Naive thymus-derived CD8-positive, alpha-beta T cell (primary cell): ENCODE data around the gene CD6. TPM values are rescaled to one million over a fixed set of nuclear protein-coding genes. Genes with fewer than 3 reads are reported as not detected.

Experiments used
- ATAC-seq, 2 donors: fragments of 150-1000 bp; cut with Tn5 transposase in 1 of 2; sonication (Bioruptor Pico), chemical (Tn5 transposase) in 1 of 2; 1 replicate in 1 of 2; 2 replicates in 1 of 2; pipeline ENCODE4 v1.10.0; 2021; ENCODE audit warnings: mild to moderate bottlenecking in 2 of 2, moderate library complexity in 2 of 2
- POLR2A ChIA-PET: fragments of 350-600 bp; sonication (Branson Sonifier 250); formaldehyde crosslinking; loops from one replicate; lab custom pipeline; 2021; ENCODE audit warnings: antibody characterized with exemption; lab: Charles Lee
- DNase-seq, 10 donors: peaks; one replicate each; pipeline versions ENCODE4 v3.0.0 to v3.0.0-alpha.2; 2020 to 2022
- H3K27ac Mint-ChIP-seq, 10 donors: one replicate each; pipeline ENCODE4 v1.8.0; 2020 to 2022; ENCODE audit warnings: mild to moderate bottlenecking in 10 of 10, mixed read lengths in 10 of 10, moderate library complexity in 4 of 10, inconsistent platforms in 1 of 10
- H3K27me3 Mint-ChIP-seq, 5 donors: one replicate each; pipeline ENCODE4 v1.8.0; 2021 to 2022; ENCODE audit warnings: mixed read lengths in 5 of 5
- H3K36me3 Mint-ChIP-seq, 3 donors: one replicate each; pipeline ENCODE4 v1.8.0; 2020 to 2022; ENCODE audit warnings: mixed read lengths in 3 of 3, mild to moderate bottlenecking in 2 of 3, inconsistent platforms in 1 of 3
- H3K4me1 Mint-ChIP-seq, 4 donors: one replicate each; pipeline ENCODE4 v1.8.0; 2021 to 2022; ENCODE audit warnings: mixed read lengths in 4 of 4
- H3K4me3 Mint-ChIP-seq, 10 donors: one replicate each; pipeline ENCODE4 v1.8.0; 2020 to 2022; ENCODE audit warnings: mild to moderate bottlenecking in 10 of 10, mixed read lengths in 10 of 10, moderate library complexity in 6 of 10, inconsistent platforms in 1 of 10
- H3K9me3 Mint-ChIP-seq, 9 donors: one replicate each; pipeline ENCODE4 v1.8.0; 2020 to 2022; ENCODE audit warnings: mixed read lengths in 9 of 9, mild to moderate bottlenecking in 3 of 9, inconsistent platforms in 1 of 9, moderate library complexity in 1 of 9
- polyA plus RNA-seq, 3 donors: library from polyadenylated mRNA; unstranded; fragments of 300-500 nt; fragmentation: Illumina TruSeq; gene quantifications; one replicate each; pipeline ENCODE4 v1.2.3, GENCODE V29; 2021
- total RNA-seq, 8 experiments: library from RNA in 2 of 8; stranded (reverse) in 2 of 8; gene quantifications; one replicate each; pipeline ENCODE4 v1.2.3 and lab custom pipeline; 2021 to 2026

The CD6 gene
- total and polyA plus RNA-seq, 5 experiments from 2014 or later: 150 to 405 (median 199) TPM

DNA sequence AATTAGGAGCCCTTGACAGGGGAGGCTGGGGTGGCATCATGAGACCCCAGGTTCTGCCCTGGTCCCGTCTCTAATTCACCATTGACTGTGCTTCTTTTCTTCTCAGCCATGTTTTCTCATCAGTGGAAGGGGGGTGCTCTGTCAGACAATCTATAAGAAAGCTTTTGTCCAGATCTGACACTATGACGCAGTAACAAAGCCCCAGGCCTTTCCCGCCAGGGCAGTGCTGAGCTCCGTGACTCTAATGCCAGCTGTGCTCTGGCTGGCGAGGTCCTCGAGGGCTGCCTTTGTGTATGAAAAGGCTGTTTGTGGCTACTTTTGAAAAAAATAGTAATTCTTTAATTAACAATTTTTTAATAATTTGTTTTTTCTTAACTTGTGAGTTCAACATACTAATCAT is 3.2 kb downstream of the CD6 start:
- Mint-ChIP-seq H3K4me1 (peaks cover 38 to 80% (median 73%) of the 10 kb centered on the region in 4 donors), H3K27ac (peak overlapping the region; percentile 94 to 99 (median 97)), H3K9me3 (no peaks in the 10 kb centered on the region), H3K4me3 (peak overlapping the region; percentile 91 to 100 (median 95)), H3K36me3 (peaks cover 4 to 42% (median 21%) of the 10 kb centered on the region in 3 donors), H3K27me3 (no peaks in the 10 kb centered on the region)
- ATAC-seq (no peak), DNase-seq (no peak)
- POLR2A ChIA-PET: interaction anchor here (1.0 to 2.0 kb wide), 5 partner anchors 59 to 146 kb away, joined by 3 to 6 read pairs (median 4); partner anchors contain the start of gene CD5

DNA sequence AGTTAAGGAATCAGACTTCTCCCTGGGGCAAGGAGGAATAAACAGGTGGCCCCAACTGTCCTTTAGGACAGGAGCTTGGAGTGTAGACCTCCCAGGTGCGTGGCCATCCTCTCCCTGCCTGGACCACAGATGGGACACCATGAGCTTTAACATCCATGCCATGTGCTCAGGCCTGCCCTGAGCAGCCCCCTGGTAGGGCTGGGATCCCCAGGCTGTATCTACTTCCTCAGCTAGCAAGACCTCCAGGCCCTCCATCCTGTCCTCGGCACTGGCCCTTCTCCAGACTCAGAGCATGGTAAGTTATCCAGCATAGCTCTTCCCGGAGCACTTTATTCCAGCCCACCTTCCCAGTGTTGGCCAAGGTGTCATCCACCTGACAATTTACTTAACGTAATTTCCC is 5.7 kb downstream of the CD6 start:
- peak overlapping the region; percentile 74 to 99 (median 94) for H3K27ac Mint-ChIP-seq
- peak overlapping the region; percentile 43 to 95 (median 80) for H3K4me3 Mint-ChIP-seq
- H3K27me3 Mint-ChIP-seq: no peaks in the 10 kb centered on the region
- ATAC-seq (no peak), DNase-seq (no peak)
- peaks cover 4 to 58% (median 27%) of the 10 kb centered on the region in 3 donors for H3K36me3 Mint-ChIP-seq
- H3K9me3 Mint-ChIP-seq: no peaks in the 10 kb centered on the region
- H3K4me1 Mint-ChIP-seq: peaks cover 30 to 84% (median 78%) of the 10 kb centered on the region in 4 donors
- POLR2A ChIA-PET: interaction anchor here (0.7 to 4.6 kb wide), 10 partner anchors 9 to 125 kb away, joined by 3 to 22 read pairs (median 3); partner anchors contain the start of gene CD5

DNA sequence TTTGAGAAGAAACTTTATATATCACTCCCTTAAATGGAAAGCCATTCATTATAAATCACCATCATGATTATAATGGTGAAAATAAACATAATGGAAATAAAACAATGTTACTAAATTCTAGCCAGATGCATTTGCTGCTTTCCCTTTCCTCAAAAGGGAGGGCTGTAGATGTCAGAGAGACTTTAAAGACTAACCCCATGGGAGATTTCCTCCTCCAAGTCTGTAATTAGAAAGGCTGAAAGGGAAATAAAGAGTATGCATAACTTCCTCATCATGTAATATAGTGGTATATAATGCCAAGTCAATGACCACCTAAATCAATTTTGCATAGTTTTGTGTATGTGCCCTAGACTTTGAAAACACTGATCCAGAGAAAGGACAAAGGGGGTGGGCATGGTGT is 6.4 kb downstream of the CD6 start:
- no peaks in the 10 kb centered on the region for H3K9me3 Mint-ChIP-seq
- ATAC-seq: no peak
- peaks cover 33 to 90% (median 82%) of the 10 kb centered on the region in 4 donors for H3K4me1 Mint-ChIP-seq
- no peaks in the 10 kb centered on the region for H3K27me3 Mint-ChIP-seq
- no peak for DNase-seq
- H3K36me3 Mint-ChIP-seq: peaks cover 4 to 62% (median 27%) of the 10 kb centered on the region in 3 donors
- peak overlapping the region; percentile 81 to 99 (median 94) for H3K27ac Mint-ChIP-seq
- POLR2A ChIA-PET: interaction anchor here (0.7 to 4.6 kb wide), 8 partner anchors 9 to 124 kb away, joined by 3 to 22 read pairs (median 4); partner anchors contain the start of gene CD5
- peak overlapping the region; percentile 43 to 95 (median 80) for H3K4me3 Mint-ChIP-seq

DNA sequence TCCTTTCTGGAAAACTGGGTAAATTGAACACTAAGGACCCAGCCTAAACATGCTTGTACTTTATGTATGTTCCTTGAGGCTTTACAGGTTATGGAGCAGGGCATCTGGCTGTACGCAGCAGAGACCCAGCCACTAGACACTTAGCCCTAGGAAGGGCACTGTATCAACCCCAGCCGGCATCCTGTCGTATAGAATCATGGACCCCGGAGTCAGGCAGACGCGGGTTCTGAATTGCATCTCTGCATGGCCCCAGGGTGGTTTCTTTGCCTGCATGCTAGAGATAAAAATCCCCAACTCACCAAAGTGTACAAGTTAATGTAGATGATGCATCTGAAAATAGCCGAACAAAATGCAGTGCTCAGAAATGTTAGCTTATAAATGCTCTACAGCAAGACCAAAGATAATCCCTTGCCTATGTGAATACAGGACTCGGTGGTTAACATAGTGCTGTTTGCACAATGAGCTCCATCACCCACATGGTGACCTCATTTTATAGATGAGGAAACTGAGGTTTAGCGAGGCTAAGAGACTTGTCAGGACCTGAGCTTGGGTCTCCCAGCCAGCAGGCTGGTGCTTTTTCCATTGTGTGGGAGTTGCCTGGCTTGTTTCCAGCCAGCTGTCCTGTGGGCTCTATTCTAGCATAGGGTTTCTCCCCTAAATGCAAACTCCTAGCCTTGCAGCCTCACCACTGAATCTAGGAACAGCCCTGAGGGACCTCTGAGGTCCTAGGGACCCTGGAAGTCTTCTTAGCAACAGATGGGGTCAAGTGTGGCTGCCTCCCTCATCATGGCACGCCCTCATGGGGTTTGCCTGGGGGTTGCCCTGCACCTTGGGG is 7.3 kb downstream of the CD6 start:
- POLR2A ChIA-PET: interaction anchor here (0.5 to 4.6 kb wide), 13 partner anchors 8 to 124 kb away, joined by 3 to 22 read pairs (median 4); partner anchors contain the start of gene CD5
- peak overlapping the region; percentile 57 to 95 (median 81) for H3K4me3 Mint-ChIP-seq

DNA sequence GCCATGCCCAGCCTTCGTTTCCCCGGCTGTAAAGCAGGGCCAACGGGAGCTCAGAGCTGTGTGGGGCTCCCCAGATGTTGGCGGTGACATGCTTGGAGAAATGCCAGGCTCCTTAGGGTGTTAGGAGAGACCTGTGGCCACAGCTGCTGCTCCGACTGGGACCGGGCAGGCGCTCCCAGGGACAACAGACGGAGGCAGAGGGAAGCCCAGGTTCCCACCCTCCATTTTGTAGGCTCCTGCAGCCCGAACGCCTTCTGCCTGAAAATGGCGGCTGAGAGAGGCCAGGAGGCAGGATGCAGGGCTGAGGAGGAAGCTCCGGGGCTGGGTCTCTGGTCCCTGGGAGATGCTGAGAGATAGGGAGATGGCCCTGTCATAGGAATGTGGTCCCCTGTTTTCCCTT is 10.0 kb downstream of the CD6 start:
- POLR2A ChIA-PET: interaction anchor here (0.6 to 2.8 kb wide), 11 partner anchors 25 to 143 kb away, joined by 3 to 18 read pairs (median 7); partner anchors contain the start of genes CD5 and TMEM109
- Mint-ChIP-seq H3K4me3 (peak overlapping the region; percentile 15 to 95 (median 70)), H3K4me1 (peaks cover 35 to 95% (median 94%) of the 10 kb centered on the region in 4 donors), H3K9me3 (no peaks in the 10 kb centered on the region), H3K36me3 (peaks cover 9 to 71% (median 20%) of the 10 kb centered on the region in 3 donors), H3K27me3 (no peaks in the 10 kb centered on the region), H3K27ac (peak overlapping the region; percentile 86 to 100 (median 98))
- ATAC-seq (no peak), DNase-seq (no peak)

More for the DNA sequence above, 7.3 kb downstream of the CD6 start:
- peak; percentile 39 to 45 for ATAC-seq
- no peaks in the 10 kb centered on the region for H3K27me3 Mint-ChIP-seq
- H3K9me3 Mint-ChIP-seq: no peaks in the 10 kb centered on the region
- H3K4me1 Mint-ChIP-seq: peaks cover 36 to 93% (median 89%) of the 10 kb centered on the region in 4 donors
- H3K36me3 Mint-ChIP-seq: peaks cover 8 to 70% (median 27%) of the 10 kb centered on the region in 3 donors
- H3K27ac Mint-ChIP-seq: peak overlapping the region; percentile 81 to 99 (median 94)
- peak in 1 of 10 donors; percentile 40 for DNase-seq

DNA sequence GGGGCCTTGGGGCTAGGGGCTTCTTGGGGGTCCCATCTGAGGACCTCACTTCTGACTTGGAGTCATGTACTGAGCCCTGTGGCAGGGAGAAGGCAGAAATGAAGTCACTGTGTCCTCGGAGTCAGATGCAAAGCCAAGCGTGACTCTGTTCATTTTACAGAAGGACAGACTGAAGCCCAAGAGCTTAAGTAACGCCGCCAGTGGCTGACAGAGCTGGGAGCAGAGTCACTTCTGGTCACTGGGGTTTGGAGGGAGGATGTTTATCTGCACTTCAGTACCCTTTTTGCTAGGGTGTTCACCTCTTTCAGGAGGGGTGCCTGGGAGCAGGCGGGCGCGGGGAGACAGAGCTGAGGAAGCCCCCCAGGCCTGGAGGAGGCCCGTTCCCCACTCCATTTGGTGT is 10.7 kb downstream of the CD6 start:
- POLR2A ChIA-PET: interaction anchor here (0.6 to 2.6 kb wide), 19 partner anchors 22 to 156 kb away, joined by 3 to 18 read pairs (median 4); partner anchors contain the start of genes CD5 and TMEM109
- H3K4me1 Mint-ChIP-seq: peaks cover 33 to 95% (median 94%) of the 10 kb centered on the region in 4 donors
- H3K36me3 Mint-ChIP-seq: peaks cover 6 to 73% (median 17%) of the 10 kb centered on the region in 3 donors
- no peaks in the 10 kb centered on the region for H3K27me3 Mint-ChIP-seq
- H3K27ac Mint-ChIP-seq: peak overlapping the region; percentile 93 to 100 (median 99)
- H3K9me3 Mint-ChIP-seq: no peaks in the 10 kb centered on the region
- peak overlapping the region; percentile 60 to 95 (median 82) for H3K4me3 Mint-ChIP-seq
- ATAC-seq (no peak), DNase-seq (peak in 3 of 10 donors; percentile 33 to 59 (median 50))

DNA sequence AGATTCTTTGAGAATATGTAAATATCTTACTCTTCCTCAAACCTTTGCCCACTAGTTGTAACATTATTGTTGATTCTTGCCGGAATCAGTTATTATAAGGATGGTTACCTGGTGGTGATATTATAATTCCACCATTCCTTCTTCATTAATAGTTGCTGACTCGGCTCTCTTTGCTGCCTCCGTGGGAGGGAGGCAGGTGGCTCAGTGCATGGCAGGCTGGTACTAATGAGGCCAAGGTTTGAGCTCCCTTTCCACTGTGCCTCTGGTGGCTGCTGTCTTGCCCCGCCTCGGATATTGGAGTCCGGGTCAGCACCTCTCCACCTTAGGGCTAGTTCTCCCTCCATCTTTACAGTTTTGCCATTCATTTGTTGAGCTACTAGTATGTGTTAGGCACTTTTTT is 12.7 kb downstream of the CD6 start:
- Mint-ChIP-seq H3K27me3 (no peaks in the 10 kb centered on the region), H3K27ac (peak overlapping the region; percentile 93 to 100 (median 99)), H3K9me3 (no peaks in the 10 kb centered on the region), H3K4me1 (peaks cover 38 to 95% (median 92%) of the 10 kb centered on the region in 4 donors), H3K36me3 (peaks cover 6 to 76% (median 15%) of the 10 kb centered on the region in 3 donors), H3K4me3 (peak overlapping the region; percentile 60 to 95 (median 82))
- POLR2A ChIA-PET: interaction anchor here (0.7 to 6.2 kb wide), 7 partner anchors 22 to 126 kb away, joined by 3 to 52 read pairs (median 15); no protein-coding TSS in a partner anchor
- ATAC-seq (no peak), DNase-seq (no peak)

DNA sequence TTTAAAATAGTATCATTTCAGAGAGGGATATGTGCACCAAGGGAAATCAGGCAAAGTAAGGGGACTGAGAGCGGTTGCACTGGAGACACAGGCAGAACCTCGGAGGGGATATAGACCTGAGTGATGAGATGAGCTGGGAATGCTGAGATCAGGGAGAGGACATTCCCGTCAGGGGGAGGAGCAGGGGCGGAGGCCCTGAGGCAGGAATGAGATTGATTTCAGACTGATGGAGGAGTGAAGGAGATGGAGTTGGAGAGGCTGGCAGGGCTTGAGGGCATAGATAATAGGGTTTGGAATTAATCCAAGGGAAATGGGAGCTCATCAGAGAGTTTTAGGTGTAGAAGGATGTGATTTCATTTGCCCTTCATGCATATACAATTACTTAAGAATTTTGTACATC is 13.2 kb downstream of the CD6 start:
- H3K36me3 Mint-ChIP-seq: peaks cover 6 to 76% (median 15%) of the 10 kb centered on the region in 3 donors
- DNase-seq (no peak), ATAC-seq (no peak)
- peaks cover 40 to 96% (median 93%) of the 10 kb centered on the region in 4 donors for H3K4me1 Mint-ChIP-seq
- H3K27ac Mint-ChIP-seq: peak overlapping the region; percentile 93 to 100 (median 99)
- H3K9me3 Mint-ChIP-seq: no peaks in the 10 kb centered on the region
- H3K4me3 Mint-ChIP-seq: peak overlapping the region; percentile 60 to 95 (median 82)
- no peaks in the 10 kb centered on the region for H3K27me3 Mint-ChIP-seq
- POLR2A ChIA-PET: interaction anchor here (0.7 to 6.2 kb wide), 10 partner anchors 21 to 1896 kb away, joined by 3 to 52 read pairs (median 10); no protein-coding TSS in a partner anchor

DNA sequence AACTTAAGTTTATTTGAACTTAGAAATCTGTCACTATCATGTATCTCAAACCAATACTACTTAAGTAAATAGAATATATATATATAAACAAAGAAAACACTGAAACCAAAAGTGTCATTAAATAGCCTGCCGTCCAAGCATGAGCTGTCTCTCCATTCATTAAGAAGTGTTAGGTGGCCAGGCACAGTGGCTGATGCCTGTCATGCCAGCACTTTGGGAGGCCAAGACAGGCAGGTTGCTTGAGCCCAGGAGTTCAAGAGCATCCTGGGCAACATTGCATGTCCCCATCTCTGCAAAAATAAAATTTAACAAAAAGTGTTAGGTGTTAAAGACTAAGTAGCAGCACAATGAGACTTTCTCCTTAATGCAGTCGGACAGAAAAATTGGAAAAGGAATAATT is 14.0 kb downstream of the CD6 start:
- H3K27ac Mint-ChIP-seq: peak overlapping the region; percentile 93 to 100 (median 99)
- H3K27me3 Mint-ChIP-seq: no peaks in the 10 kb centered on the region
- DNase-seq (no peak), ATAC-seq (no peak)
- peaks cover 6 to 74% (median 13%) of the 10 kb centered on the region in 3 donors for H3K36me3 Mint-ChIP-seq
- peaks cover 43 to 94% (median 90%) of the 10 kb centered on the region in 4 donors for H3K4me1 Mint-ChIP-seq
- POLR2A ChIA-PET: interaction anchor here (0.7 to 6.2 kb wide), 17 partner anchors 7 to 1856 kb away, joined by 3 to 52 read pairs (median 4); no protein-coding TSS in a partner anchor
- H3K4me3 Mint-ChIP-seq: peak overlapping the region; percentile 54 to 85 (median 76)
- H3K9me3 Mint-ChIP-seq: no peaks in the 10 kb centered on the region

DNA sequence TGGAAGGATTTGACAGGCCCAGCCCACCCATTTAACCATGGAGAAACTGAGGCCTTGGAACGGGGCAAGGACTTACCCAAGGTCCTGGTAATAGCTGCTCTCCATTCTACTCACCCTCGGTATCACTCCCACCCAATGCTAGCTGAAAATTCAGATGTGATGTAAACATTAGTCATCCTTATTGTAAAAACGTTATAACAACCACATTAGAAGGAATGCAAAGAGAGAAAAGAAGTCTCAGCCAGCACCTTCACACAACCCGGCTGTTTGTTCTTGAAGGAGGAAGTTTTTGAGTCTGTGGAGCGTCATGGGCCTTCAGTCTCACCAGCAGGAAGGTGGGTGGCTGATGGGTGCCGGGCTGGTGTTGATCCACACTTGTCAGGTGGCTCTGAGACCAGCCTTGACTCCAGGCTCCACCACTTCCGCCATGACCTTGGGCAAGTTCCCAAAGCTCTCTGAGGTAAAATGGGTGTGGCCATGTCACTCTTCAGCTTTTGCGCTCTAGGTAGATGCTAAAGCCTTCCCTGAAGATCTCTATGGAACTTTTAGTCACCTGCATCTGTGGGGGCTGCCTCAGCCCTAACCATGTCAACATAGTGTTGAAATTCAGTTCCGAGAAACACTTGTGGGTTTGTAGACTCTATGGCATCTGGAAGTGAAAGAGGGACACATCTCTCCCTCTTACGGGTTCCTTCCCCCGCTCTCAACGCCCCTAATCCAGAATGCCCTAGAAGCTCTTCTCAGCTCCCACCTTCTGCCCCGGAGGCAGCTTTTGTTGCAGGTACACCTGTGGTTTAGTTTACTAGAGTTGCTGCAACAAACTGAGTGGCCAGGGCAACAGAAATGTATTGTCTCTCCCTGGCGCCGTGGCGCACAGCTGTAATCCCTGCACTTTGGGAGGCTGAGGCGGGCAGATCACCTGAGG is 14.8 kb downstream of the CD6 start:
- Mint-ChIP-seq H3K4me3 (peak overlapping the region; percentile 54 to 85 (median 76)), H3K4me1 (peaks cover 44 to 93% (median 90%) of the 10 kb centered on the region in 4 donors), H3K27ac (peak overlapping the region; percentile 93 to 100 (median 99)), H3K27me3 (no peaks in the 10 kb centered on the region), H3K36me3 (peaks cover 6 to 75% (median 13%) of the 10 kb centered on the region in 3 donors), H3K9me3 (no peaks in the 10 kb centered on the region)
- peak; percentile 87 to 91 for ATAC-seq
- POLR2A ChIA-PET: interaction anchor here (0.6 to 6.2 kb wide), 23 partner anchors 8 to 1855 kb away, joined by 3 to 52 read pairs (median 4); partner anchors contain the start of genes CPSF7 and SDHAF2
- peak; percentile 76 to 98 (median 95) for DNase-seq
